ENCODE results near the gene PFN1.
"Not testable (repeated sequence)": the region's sequence is repeated elsewhere in the genome, so short reads cannot be mapped to it uniquely, and the experiment has no call there.

The PFN1 gene

GRCh38 chr17:4921320-4921719 is 27.0 kb downstream of the PFN1 start:
- no peak for DNase-seq (ENCODE audit: low read depth in 2 of 2)

GRCh38 chr17:4920351-4921048 is 27.8 kb downstream of the PFN1 start:
- no peak for DNase-seq (ENCODE audit: low read depth in 2 of 2)

GRCh38 chr17:4919511-4920047 is 28.8 kb downstream of the PFN1 start:
- DNase-seq (ENCODE audit: low read depth in 2 of 2) = no peak

- DNase-seq (ENCODE audit: low read depth in 2 of 2) = not testable (repeated sequence)
Observed at GRCh38 chr17:4914551-4914950, 33.8 kb downstream of the PFN1 start.

- no peak for DNase-seq (ENCODE audit: low read depth in 2 of 2)
Observed at GRCh38 chr17:4913994-4914393, 34.3 kb downstream of the PFN1 start.

GRCh38 chr17:4908711-4909496 is 39.4 kb downstream of the PFN1 start:
- DNase-seq (ENCODE audit: low read depth in 2 of 2) = peak; percentile 40 to 56

GRCh38 chr17:4908301-4908700 is 40.0 kb downstream of the PFN1 start:
- DNase-seq (ENCODE audit: low read depth in 2 of 2) = no peak

GRCh38 chr17:4906642-4907041 is 41.7 kb downstream of the PFN1 start:
- not testable (repeated sequence) for DNase-seq (ENCODE audit: low read depth in 2 of 2)

GRCh38 chr17:4903051-4903818 is 45.1 kb downstream of the PFN1 start, which contains the start of gene CHRNE:
TSS of gene CHRNE (minus strand) at chr17:4903098. CDS start at chr17:4903063, 35 bp downstream.
- DNase-seq (ENCODE audit: low read depth in 2 of 2) = peak; percentile 62 to 74

- DNase-seq (ENCODE audit: low read depth in 2 of 2) = no peak
Observed at GRCh38 chr17:4902540-4902939, 45.8 kb downstream of the PFN1 start.

GRCh38 chr17:4901648-4902344 is 46.5 kb downstream of the PFN1 start:
- no peak for DNase-seq (ENCODE audit: low read depth in 2 of 2)

- DNase-seq (ENCODE audit: low read depth in 2 of 2) = no peak
Observed at GRCh38 chr17:4901108-4901647, 47.2 kb downstream of the PFN1 start.

- no peak for DNase-seq (ENCODE audit: low read depth in 2 of 2)
Observed at GRCh38 chr17:4900231-4901107, 47.9 kb downstream of the PFN1 start.

GRCh38 chr17:4899341-4900230 is 48.7 kb downstream of the PFN1 start, which contains the start of gene C17orf107:
TSS of gene C17orf107 (plus strand) at chr17:4899536. CDS start at chr17:4899763, 227 bp downstream.
- peak; percentile 91 to 93 for DNase-seq (ENCODE audit: low read depth in 2 of 2)

GRCh38 chr17:4898927-4899326 is 49.4 kb downstream of the PFN1 start:
- no peak for DNase-seq (ENCODE audit: low read depth in 2 of 2)

GRCh38 chr17:4898351-4898750 is 50.0 kb downstream of the PFN1 start:
- no peak for DNase-seq (ENCODE audit: low read depth in 2 of 2)

- no peak for DNase-seq (ENCODE audit: low read depth in 2 of 2)
Observed at GRCh38 chr17:4897785-4898184, 50.5 kb downstream of the PFN1 start.

GRCh38 chr17:4897198-4897687 is 51.1 kb downstream of the PFN1 start:
- DNase-seq (ENCODE audit: low read depth in 2 of 2) = no peak

Data from activated CD4-positive, alpha-beta T cell treated with anti-CD3 and anti-CD28 coated beads for 24 hours (primary cell).